Liver (tissue), 9 donors: ENCODE measurements around the gene GLI3. TPM values are rescaled to one million over a fixed set of nuclear protein-coding genes. Genes with fewer than 3 reads are reported as not detected.

Experiments used
- DNase-seq: peaks from one replicate; pipeline ENCODE4 v3.0.0-alpha.2; 2017; ENCODE audit warnings: low spot score
- H3K27ac ChIP-seq, 2 donors: one replicate each; pipeline ENCODE4 v1.7.0; 2013; ENCODE audit warnings: inconsistent platforms in 2 of 2, low read length in 2 of 2, control low read depth in 1 of 2, low read depth in 1 of 2, mild to moderate bottlenecking in 1 of 2
- H3K27me3 ChIP-seq, 4 donors: one replicate each; pipeline versions ENCODE4 v1.6.1 to v1.7.0; 2013; ENCODE audit warnings: low read length in 3 of 4, inconsistent platforms in 1 of 4, mild to moderate bottlenecking in 1 of 4, moderate library complexity in 1 of 4; ENCODE audit not compliant: control insufficient read depth in 4 of 4, insufficient read depth in 4 of 4
- H3K36me3 ChIP-seq, 4 donors: one replicate each; pipeline versions ENCODE4 v1.6.1 to v1.7.0; 2013; ENCODE audit warnings: low read length in 3 of 4, mild to moderate bottlenecking in 3 of 4, low read depth in 1 of 4, moderate library complexity in 1 of 4; ENCODE audit not compliant: control insufficient read depth in 4 of 4, insufficient read depth in 3 of 4
- H3K4me1 ChIP-seq, 4 donors: one replicate each; pipeline versions ENCODE4 v1.6.1 to v1.7.0; 2013; ENCODE audit warnings: low read length in 3 of 4, mild to moderate bottlenecking in 3 of 4, moderate library complexity in 1 of 4; ENCODE audit not compliant: control insufficient read depth in 4 of 4, insufficient read depth in 4 of 4
- H3K4me3 ChIP-seq, 3 donors: one replicate each; pipeline versions ENCODE4 v1.6.1 to v1.7.0; 2013; ENCODE audit warnings: low read length in 3 of 3, control low read depth in 1 of 3, low read depth in 1 of 3, mild to moderate bottlenecking in 1 of 3
- H3K9ac ChIP-seq, 2 donors: one replicate each; pipeline ENCODE4 v1.7.0; 2013; ENCODE audit warnings: low read length in 2 of 2, mild to moderate bottlenecking in 2 of 2, moderate library complexity in 2 of 2, control low read depth in 1 of 2, low read depth in 1 of 2
- H3K9me3 ChIP-seq, 4 donors: one replicate each; pipeline versions ENCODE4 v1.6.1 to v1.7.0; 2013; ENCODE audit warnings: low read length in 3 of 4; ENCODE audit not compliant: control insufficient read depth in 4 of 4
- ATF3 ChIP-seq: IDR thresholded peaks from 2 replicates; pipeline ENCODE4 v1.6.1; 2016; ENCODE audit warnings: antibody characterized with exemption
- EGR1 ChIP-seq, 2 donors: IDR thresholded peaks; 2 replicates each; pipeline ENCODE4 v1.6.1; 2016 to 2018; ENCODE audit warnings: antibody characterized with exemption in 2 of 2, low read depth in 2 of 2
- FOXA1 ChIP-seq: IDR thresholded peaks from 2 replicates; pipeline ENCODE4 v1.6.1; 2016; ENCODE audit warnings: antibody characterized with exemption
- FOXA2 ChIP-seq: IDR thresholded peaks from 2 replicates; pipeline ENCODE4 v1.6.1; 2016; ENCODE audit warnings: antibody characterized with exemption
- GABPA ChIP-seq, 2 donors: IDR thresholded peaks in 1 of 2; conservative IDR thresholded peaks in 1 of 2; 2 replicates each; pipeline ENCODE4 v1.6.1; 2016; ENCODE audit warnings: antibody characterized with exemption in 2 of 2, mild to moderate bottlenecking in 1 of 2, moderate library complexity in 1 of 2
- HNF4A ChIP-seq, 2 donors: conservative IDR thresholded peaks; 2 replicates each; pipeline ENCODE4 v1.6.1; 2016; ENCODE audit warnings: antibody characterized with exemption in 2 of 2, mild to moderate bottlenecking in 2 of 2
- HNF4G ChIP-seq: IDR thresholded peaks from 2 replicates; pipeline ENCODE4 v1.6.1; 2016; ENCODE audit warnings: antibody characterized with exemption
- JUND ChIP-seq, 2 donors: IDR thresholded peaks; 2 replicates each; pipeline ENCODE4 v1.6.1; 2016; ENCODE audit warnings: antibody characterized with exemption in 2 of 2
- MAX ChIP-seq: IDR thresholded peaks from 2 replicates; pipeline ENCODE4 v1.6.1; 2016; ENCODE audit warnings: antibody characterized with exemption
- NR2F2 ChIP-seq: IDR thresholded peaks from 2 replicates; pipeline ENCODE4 v1.6.1; 2016; ENCODE audit warnings: antibody characterized with exemption
- RAD21 ChIP-seq, 2 donors: IDR thresholded peaks; 2 replicates each; pipeline ENCODE4 v1.6.1; 2016; ENCODE audit warnings: antibody characterized with exemption in 2 of 2, mild to moderate bottlenecking in 2 of 2
- RXRA ChIP-seq, 2 donors: IDR thresholded peaks; 2 replicates each; pipeline ENCODE4 v1.6.1; 2017 to 2018; ENCODE audit warnings: antibody characterized with exemption in 2 of 2, mild to moderate bottlenecking in 1 of 2
- SP1 ChIP-seq: IDR thresholded peaks from 2 replicates; pipeline ENCODE4 v1.6.1; 2018; ENCODE audit warnings: antibody characterized with exemption, mild to moderate bottlenecking
- TAF1 ChIP-seq: conservative IDR thresholded peaks from 2 replicates; pipeline ENCODE4 v1.6.1; 2016; ENCODE audit warnings: antibody characterized with exemption, mild to moderate bottlenecking
- YY1 ChIP-seq: IDR thresholded peaks from 2 replicates; pipeline ENCODE4 v1.6.1; 2016; ENCODE audit warnings: antibody characterized with exemption, mild to moderate bottlenecking
- WGBS: extraction: QIAGEN DNeasy Blood & Tissue Kit; methylation state at CpG from one replicate; pipeline ENCODE4 v1.1.7; 2013; 5-methylcytosine and 5-hydroxymethylcytosine counted together
- polyA plus RNA-seq, 2 donors: library from polyadenylated mRNA; stranded (reverse) in 1 of 2; unstranded in 1 of 2; fragments of 200-250 nt in 1 of 2; fragments of >200 nt in 1 of 2; fragmentation: Nextera tagmentation in 1 of 2; extraction: Ambion mirVana in 1 of 2; gene quantifications; one replicate each; pipeline versions ENCODE4 v1.2.1 to v1.2.3, GENCODE V29; 2013 to 2015
- total RNA-seq, 2 donors: library from RNA; depleted of rRNA; stranded (reverse); fragments of >200 nt; gene quantifications; one replicate each; pipeline ENCODE4 v1.2.3, GENCODE V29; 2014
- TF ChIP-seq, protein P1 (sequence below): IDR thresholded peaks from 2 replicates; pipeline ENCODE4 v1.6.1; 2016; ENCODE audit warnings: antibody characterized with exemption, mild to moderate bottlenecking
- TF ChIP-seq, protein P2 (sequence below): fragments of 150-350 bp; IDR thresholded peaks from 2 replicates; pipeline ENCODE4 v1.5.1; 2017; ENCODE audit warnings: improper control_type of control experiment, low read depth, low read length; ENCODE audit not compliant: missing input control
- TF ChIP-seq, protein P3 (sequence below): IDR thresholded peaks from 2 replicates; pipeline ENCODE4 v1.6.1; 2016; ENCODE audit warnings: antibody characterized with exemption
- donor health status: healthy.
- donor health status: healthy.
- donor health status: healthy.
- donor health status: healthy.
- donor health status: healthy.

GLI3 gene
- total and polyA plus RNA-seq, 4 donors: 0.09 to 0.42 (median 0.26) TPM

GRCh38 chr7:41948503-41948902, 288.5 kb downstream of the GLI3 start (continued):
- no peak for TF ChIP-seq FOXA2
- no peak for TF ChIP-seq RXRA (IDR thresholded peaks at IDR 0.05)
- no peak for TF ChIP-seq JUND (IDR thresholded peaks at IDR 0.05)
- TF ChIP-seq ATF3: no peak
- TF ChIP-seq FOXA1: no peak
- no peak for TF ChIP-seq HNF4A (conservative IDR thresholded peaks at IDR 0.05)
- no peak for TF ChIP-seq NR2F2
- no peak for TF ChIP-seq TAF1

- peak overlapping the region in 1 of 2 donors; percentile 42 for H3K9ac ChIP-seq
- under 1% methylated on average over 16 of the region's 16 CpGs for WGBS
- H3K27me3 ChIP-seq: no peaks in the 10 kb centered on the region
- peak overlapping the region; percentile 42 to 62 (median 60) for H3K4me3 ChIP-seq
- peak; percentile 79 for DNase-seq
- peaks cover 3 to 20% (median 15%) of the 10 kb centered on the region in 4 donors for H3K4me1 ChIP-seq
- TF ChIP-seq, protein P1, sequence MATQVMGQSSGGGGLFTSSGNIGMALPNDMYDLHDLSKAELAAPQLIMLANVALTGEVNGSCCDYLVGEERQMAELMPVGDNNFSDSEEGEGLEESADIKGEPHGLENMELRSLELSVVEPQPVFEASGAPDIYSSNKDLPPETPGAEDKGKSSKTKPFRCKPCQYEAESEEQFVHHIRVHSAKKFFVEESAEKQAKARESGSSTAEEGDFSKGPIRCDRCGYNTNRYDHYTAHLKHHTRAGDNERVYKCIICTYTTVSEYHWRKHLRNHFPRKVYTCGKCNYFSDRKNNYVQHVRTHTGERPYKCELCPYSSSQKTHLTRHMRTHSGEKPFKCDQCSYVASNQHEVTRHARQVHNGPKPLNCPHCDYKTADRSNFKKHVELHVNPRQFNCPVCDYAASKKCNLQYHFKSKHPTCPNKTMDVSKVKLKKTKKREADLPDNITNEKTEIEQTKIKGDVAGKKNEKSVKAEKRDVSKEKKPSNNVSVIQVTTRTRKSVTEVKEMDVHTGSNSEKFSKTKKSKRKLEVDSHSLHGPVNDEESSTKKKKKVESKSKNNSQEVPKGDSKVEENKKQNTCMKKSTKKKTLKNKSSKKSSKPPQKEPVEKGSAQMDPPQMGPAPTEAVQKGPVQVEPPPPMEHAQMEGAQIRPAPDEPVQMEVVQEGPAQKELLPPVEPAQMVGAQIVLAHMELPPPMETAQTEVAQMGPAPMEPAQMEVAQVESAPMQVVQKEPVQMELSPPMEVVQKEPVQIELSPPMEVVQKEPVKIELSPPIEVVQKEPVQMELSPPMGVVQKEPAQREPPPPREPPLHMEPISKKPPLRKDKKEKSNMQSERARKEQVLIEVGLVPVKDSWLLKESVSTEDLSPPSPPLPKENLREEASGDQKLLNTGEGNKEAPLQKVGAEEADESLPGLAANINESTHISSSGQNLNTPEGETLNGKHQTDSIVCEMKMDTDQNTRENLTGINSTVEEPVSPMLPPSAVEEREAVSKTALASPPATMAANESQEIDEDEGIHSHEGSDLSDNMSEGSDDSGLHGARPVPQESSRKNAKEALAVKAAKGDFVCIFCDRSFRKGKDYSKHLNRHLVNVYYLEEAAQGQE: no peak
- TF ChIP-seq YY1 (no peak), RXRA (IDR thresholded peaks at IDR 0.05) (peak; percentile 3 to 19), SP1 (peak; percentile 80), FOXA1 (no peak), EGR1 (IDR thresholded peaks at IDR 0.05; ENCODE audit: low read depth in 2 of 2) (no peak), RAD21 (IDR thresholded peaks at IDR 0.05) (peak; percentile 97 to 99), HNF4G (peak; percentile 55), MAX (no peak), ATF3 (no peak), NR2F2 (peak; percentile 26), TAF1 (no peak), HNF4A (conservative IDR thresholded peaks at IDR 0.05) (peak; percentile 56 to 82), JUND (IDR thresholded peaks at IDR 0.05) (no peak), FOXA2 (no peak), GABPA (IDR thresholded peaks at IDR 0.05 in 1 of 2, conservative IDR thresholded peaks at IDR 0.05 in 1 of 2) (no peak)
- TF ChIP-seq, protein P2, sequence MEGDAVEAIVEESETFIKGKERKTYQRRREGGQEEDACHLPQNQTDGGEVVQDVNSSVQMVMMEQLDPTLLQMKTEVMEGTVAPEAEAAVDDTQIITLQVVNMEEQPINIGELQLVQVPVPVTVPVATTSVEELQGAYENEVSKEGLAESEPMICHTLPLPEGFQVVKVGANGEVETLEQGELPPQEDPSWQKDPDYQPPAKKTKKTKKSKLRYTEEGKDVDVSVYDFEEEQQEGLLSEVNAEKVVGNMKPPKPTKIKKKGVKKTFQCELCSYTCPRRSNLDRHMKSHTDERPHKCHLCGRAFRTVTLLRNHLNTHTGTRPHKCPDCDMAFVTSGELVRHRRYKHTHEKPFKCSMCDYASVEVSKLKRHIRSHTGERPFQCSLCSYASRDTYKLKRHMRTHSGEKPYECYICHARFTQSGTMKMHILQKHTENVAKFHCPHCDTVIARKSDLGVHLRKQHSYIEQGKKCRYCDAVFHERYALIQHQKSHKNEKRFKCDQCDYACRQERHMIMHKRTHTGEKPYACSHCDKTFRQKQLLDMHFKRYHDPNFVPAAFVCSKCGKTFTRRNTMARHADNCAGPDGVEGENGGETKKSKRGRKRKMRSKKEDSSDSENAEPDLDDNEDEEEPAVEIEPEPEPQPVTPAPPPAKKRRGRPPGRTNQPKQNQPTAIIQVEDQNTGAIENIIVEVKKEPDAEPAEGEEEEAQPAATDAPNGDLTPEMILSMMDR: peak; percentile 93
- TF ChIP-seq, protein P3, sequence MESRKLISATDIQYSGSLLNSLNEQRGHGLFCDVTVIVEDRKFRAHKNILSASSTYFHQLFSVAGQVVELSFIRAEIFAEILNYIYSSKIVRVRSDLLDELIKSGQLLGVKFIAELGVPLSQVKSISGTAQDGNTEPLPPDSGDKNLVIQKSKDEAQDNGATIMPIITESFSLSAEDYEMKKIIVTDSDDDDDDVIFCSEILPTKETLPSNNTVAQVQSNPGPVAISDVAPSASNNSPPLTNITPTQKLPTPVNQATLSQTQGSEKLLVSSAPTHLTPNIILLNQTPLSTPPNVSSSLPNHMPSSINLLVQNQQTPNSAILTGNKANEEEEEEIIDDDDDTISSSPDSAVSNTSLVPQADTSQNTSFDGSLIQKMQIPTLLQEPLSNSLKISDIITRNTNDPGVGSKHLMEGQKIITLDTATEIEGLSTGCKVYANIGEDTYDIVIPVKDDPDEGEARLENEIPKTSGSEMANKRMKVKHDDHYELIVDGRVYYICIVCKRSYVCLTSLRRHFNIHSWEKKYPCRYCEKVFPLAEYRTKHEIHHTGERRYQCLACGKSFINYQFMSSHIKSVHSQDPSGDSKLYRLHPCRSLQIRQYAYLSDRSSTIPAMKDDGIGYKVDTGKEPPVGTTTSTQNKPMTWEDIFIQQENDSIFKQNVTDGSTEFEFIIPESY: no peak
- peak overlapping the region; percentile 93 for H3K27ac ChIP-seq
- no peaks in the 10 kb centered on the region for H3K36me3 ChIP-seq
- no peaks in the 10 kb centered on the region for H3K9me3 ChIP-seq
Observed at GRCh38 chr7:41943094-41943577, 293.9 kb downstream of the GLI3 start.
